Loucy (cell line): ENCODE measurements around the gene TENM3.

Experiments
- H2AFZ ChIP-seq: fragments of 200-600 bp; sonication (generic); 2 replicates; pipeline ENCODE4 v1.6.0; 2016; ENCODE audit warnings: antibody characterized with exemption, mild to moderate bottlenecking, low read length, moderate library complexity
- H3F3A ChIP-seq: fragments of 200-600 bp; 2 replicates; pipeline ENCODE4 v1.6.0; 2016; ENCODE audit warnings: antibody characterized with exemption, low read depth, mild to moderate bottlenecking
- H3K27me3 ChIP-seq: fragments of 200-600 bp; sonication (generic); 2 replicates; pipeline ENCODE4 v1.6.1; 2014; ENCODE audit warnings: low read length, mild to moderate bottlenecking; ENCODE audit not compliant: insufficient read depth, poor library complexity, severe bottlenecking
- H3K36me3 ChIP-seq: fragments of 200-600 bp; sonication (generic); 2 replicates; pipeline ENCODE4 v1.6.1; 2016; ENCODE audit warnings: low read length; ENCODE audit not compliant: insufficient read depth
- H3K4me1 ChIP-seq: fragments of 200-600 bp; sonication (generic); 2 replicates; pipeline ENCODE4 v1.5.1; 2014; ENCODE audit warnings: low read length, mild to moderate bottlenecking; ENCODE audit not compliant: insufficient read depth, poor library complexity, severe bottlenecking
- H3K4me2 ChIP-seq: fragments of 200-600 bp; sonication (generic); 2 replicates; pipeline ENCODE4 v1.6.0; 2014; ENCODE audit warnings: antibody characterized with exemption, low read length, low read depth, mild to moderate bottlenecking; ENCODE audit not compliant: poor library complexity, severe bottlenecking
- H3K4me3 ChIP-seq: fragments of 200-600 bp; sonication (generic); 2 replicates; pipeline ENCODE4 v1.5.1; 2014; ENCODE audit warnings: low read length, mild to moderate bottlenecking, mixed read lengths; ENCODE audit not compliant: poor library complexity, severe bottlenecking
- H3K79me2 ChIP-seq: fragments of 200-600 bp; sonication (generic); 2 replicates; pipeline ENCODE4 v1.6.1; 2014; ENCODE audit warnings: low read length; ENCODE audit not compliant: insufficient read depth
- H3K9ac ChIP-seq: fragments of 200-600 bp; sonication (generic); 2 replicates; pipeline ENCODE4 v1.6.0; 2014; ENCODE audit warnings: mild to moderate bottlenecking, low read depth, low read length, moderate library complexity; ENCODE audit not compliant: poor library complexity, severe bottlenecking
- H3K9me2 ChIP-seq: fragments of 200-600 bp; sonication (generic); replicated peaks from 2 replicates; pipeline ENCODE4 v1.6.1; 2016; ENCODE audit warnings: low read depth, low read length, mixed read lengths
- H3K9me3 ChIP-seq: fragments of 200-600 bp; sonication (generic); 2 replicates; pipeline ENCODE4 v1.6.1; 2014; ENCODE audit warnings: mild to moderate bottlenecking, antibody characterized with exemption, low read length, low read depth; ENCODE audit not compliant: insufficient read depth
- H4K20me1 ChIP-seq: fragments of 200-600 bp; sonication (generic); 2 replicates; pipeline ENCODE4 v1.6.0; 2014; ENCODE audit warnings: antibody characterized with exemption, low read length, mild to moderate bottlenecking; ENCODE audit not compliant: insufficient read depth, poor library complexity, severe bottlenecking
- CTCF ChIP-seq: fragments of 200-600 bp; sonication (generic); conservative IDR thresholded peaks from 2 replicates; pipeline ENCODE4 v1.5.1; 2014; ENCODE audit warnings: mild to moderate bottlenecking, antibody characterized with exemption, low read length
- EZH2phosphoT487 ChIP-seq: fragments of 200-600 bp; IDR thresholded peaks from 2 replicates; pipeline ENCODE4 v1.6.1; 2018; ENCODE audit warnings: antibody characterized with exemption, mild to moderate bottlenecking, moderate library complexity, borderline replicate concordance

The TENM3 gene

GRCh38 chr4:182449186-182449929 lies 206.2 kb downstream of the TENM3 start:
- no peak overlapping the region for H3K9ac ChIP-seq
- H3K27me3 ChIP-seq = no peaks in the 10 kb centered on the region
- no peaks in the 10 kb centered on the region for H4K20me1 ChIP-seq
- no peaks in the 10 kb centered on the region for H3K9me2 ChIP-seq
- TF ChIP-seq EZH2phosphoT487 (no peak), CTCF (no peak)
- H3K4me2 ChIP-seq = no peak overlapping the region
- H3K79me2 ChIP-seq = no peaks in the 10 kb centered on the region
- no peak overlapping the region for H3K4me3 ChIP-seq
- H3K9me3 ChIP-seq = no peaks in the 10 kb centered on the region
- H3K36me3 ChIP-seq = no peaks in the 10 kb centered on the region
- H3K4me1 ChIP-seq = no peaks in the 10 kb centered on the region
- no peaks in the 10 kb centered on the region for H3F3A ChIP-seq
- H2AFZ ChIP-seq = no peak overlapping the region

- Histone ChIP-seq H3K9ac (no peak overlapping the region), H2AFZ (no peak overlapping the region), H3F3A (no peaks in the 10 kb centered on the region), H4K20me1 (no peaks in the 10 kb centered on the region), H3K36me3 (no peaks in the 10 kb centered on the region), H3K4me1 (no peaks in the 10 kb centered on the region), H3K9me3 (no peaks in the 10 kb centered on the region), H3K4me3 (no peak overlapping the region), H3K79me2 (no peaks in the 10 kb centered on the region), H3K9me2 (no peaks in the 10 kb centered on the region), H3K27me3 (no peaks in the 10 kb centered on the region), H3K4me2 (no peak overlapping the region)
- TF ChIP-seq CTCF (no peak), EZH2phosphoT487 (no peak)
Observed at GRCh38 chr4:182449930-182450439, 206.8 kb downstream of the TENM3 start.

- no peak for TF ChIP-seq CTCF
- TF ChIP-seq EZH2phosphoT487 = no peak
- no peaks in the 10 kb centered on the region for H4K20me1 ChIP-seq
- H3K79me2 ChIP-seq = no peaks in the 10 kb centered on the region
- no peaks in the 10 kb centered on the region for H3K9me2 ChIP-seq
- H3K36me3 ChIP-seq = no peaks in the 10 kb centered on the region
- H3K9me3 ChIP-seq = no peaks in the 10 kb centered on the region
- H3K9ac ChIP-seq = no peak overlapping the region
- H2AFZ ChIP-seq = no peak overlapping the region
- H3K27me3 ChIP-seq = no peaks in the 10 kb centered on the region
- no peak overlapping the region for H3K4me3 ChIP-seq
- H3F3A ChIP-seq = no peaks in the 10 kb centered on the region
- H3K4me2 ChIP-seq = no peak overlapping the region
- H3K4me1 ChIP-seq = no peaks in the 10 kb centered on the region
Observed at GRCh38 chr4:182451441-182451840, 208.2 kb downstream of the TENM3 start.
